GM12875 (cell line): ENCODE results near the gene PDE8A.

Source experiments
- H3K4me3 ChIP-seq: one replicate; pipeline ENCODE4 v1.5.1; 2011; ENCODE audit warnings: low read depth, low read length, control low read depth
- TF ChIP-seq, protein P1 (sequence below): IDR thresholded peaks from 2 replicates; pipeline ENCODE4 v1.5.1; 2011; ENCODE audit warnings: low read depth, mild to moderate bottlenecking, control low read depth, inconsistent platforms, low read length, moderate library complexity, borderline replicate concordance; ENCODE audit not compliant: insufficient read depth

Gene PDE8A

DNA sequence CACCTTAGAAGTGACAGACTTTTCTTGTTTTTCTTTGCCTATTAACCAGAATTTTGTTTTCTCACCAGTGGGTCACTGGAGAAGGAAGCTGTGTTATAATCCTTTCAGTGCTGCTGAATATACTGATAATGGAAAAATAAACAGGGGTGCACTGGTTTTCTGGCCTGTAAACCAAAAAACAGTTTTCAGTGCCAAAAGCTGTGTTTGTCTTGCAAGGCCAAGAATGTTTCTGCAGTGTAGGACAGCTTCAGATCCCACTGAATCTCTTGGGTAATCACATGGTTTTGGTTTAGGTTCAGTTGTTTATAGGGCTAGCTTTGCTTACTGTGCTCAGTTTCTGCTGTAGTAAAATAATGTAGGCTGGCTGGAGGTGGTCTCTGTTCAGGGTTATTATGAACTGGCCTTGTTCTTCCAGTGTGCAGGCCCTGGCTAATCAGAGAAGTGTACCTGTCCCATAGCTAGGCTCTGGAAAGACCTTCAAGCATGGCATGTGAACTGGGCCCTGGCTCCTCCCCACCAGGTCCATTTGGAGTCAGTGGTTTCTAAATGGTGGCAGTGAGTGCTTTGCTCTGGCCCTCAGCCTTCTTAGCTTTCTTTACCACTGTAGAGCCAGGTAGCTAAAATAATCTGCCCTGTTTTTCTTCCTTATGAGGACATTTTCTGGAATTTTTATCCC lies 18.7 kb downstream of the PDE8A start:
- H3K4me3 ChIP-seq: no peak overlapping the region
- TF ChIP-seq, protein P1, sequence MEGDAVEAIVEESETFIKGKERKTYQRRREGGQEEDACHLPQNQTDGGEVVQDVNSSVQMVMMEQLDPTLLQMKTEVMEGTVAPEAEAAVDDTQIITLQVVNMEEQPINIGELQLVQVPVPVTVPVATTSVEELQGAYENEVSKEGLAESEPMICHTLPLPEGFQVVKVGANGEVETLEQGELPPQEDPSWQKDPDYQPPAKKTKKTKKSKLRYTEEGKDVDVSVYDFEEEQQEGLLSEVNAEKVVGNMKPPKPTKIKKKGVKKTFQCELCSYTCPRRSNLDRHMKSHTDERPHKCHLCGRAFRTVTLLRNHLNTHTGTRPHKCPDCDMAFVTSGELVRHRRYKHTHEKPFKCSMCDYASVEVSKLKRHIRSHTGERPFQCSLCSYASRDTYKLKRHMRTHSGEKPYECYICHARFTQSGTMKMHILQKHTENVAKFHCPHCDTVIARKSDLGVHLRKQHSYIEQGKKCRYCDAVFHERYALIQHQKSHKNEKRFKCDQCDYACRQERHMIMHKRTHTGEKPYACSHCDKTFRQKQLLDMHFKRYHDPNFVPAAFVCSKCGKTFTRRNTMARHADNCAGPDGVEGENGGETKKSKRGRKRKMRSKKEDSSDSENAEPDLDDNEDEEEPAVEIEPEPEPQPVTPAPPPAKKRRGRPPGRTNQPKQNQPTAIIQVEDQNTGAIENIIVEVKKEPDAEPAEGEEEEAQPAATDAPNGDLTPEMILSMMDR: no peak

DNA sequence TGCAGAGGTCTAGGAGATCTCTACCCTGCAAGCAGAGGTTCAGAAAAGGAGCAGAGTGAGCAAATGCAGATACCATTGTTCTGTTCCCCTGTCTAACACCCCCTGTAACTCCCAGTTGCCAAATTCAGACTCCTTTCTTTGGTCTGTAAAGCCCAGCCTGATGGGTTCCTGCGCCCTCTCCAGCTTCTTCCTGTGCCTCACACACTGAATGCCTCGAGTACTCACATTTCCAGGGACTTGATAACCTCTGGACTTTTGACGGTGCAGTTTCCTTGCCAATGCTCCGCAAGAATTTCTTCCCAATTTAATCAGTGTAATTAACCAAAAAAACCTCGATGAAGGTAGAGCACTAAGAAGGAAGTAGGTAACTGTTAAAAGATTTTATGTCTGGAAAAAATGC lies 19.3 kb downstream of the PDE8A start:
- H3K4me3 ChIP-seq: no peak overlapping the region
- TF ChIP-seq, protein P1: no peak

DNA sequence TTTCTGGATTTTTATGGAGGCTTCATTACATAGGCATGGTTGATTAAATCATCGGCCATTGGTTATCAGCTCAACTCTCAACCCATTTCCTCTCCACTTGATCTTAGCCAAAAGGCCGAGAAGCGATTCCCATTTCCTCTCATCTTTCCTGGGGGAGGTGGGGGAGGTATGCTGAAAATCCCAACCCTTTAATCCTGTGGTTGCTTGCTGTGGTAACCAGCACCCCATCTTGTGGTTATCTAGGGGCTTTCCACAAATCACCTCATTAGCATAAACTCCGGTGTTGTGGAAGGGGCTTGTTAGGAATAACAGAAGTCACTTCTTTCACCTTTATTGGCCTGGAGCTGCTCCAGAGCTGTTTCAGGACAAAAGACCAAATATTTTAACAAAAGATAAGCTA lies 20.9 kb downstream of the PDE8A start:
- TF ChIP-seq, protein P1: no peak
- H3K4me3 ChIP-seq: no peak overlapping the region

DNA sequence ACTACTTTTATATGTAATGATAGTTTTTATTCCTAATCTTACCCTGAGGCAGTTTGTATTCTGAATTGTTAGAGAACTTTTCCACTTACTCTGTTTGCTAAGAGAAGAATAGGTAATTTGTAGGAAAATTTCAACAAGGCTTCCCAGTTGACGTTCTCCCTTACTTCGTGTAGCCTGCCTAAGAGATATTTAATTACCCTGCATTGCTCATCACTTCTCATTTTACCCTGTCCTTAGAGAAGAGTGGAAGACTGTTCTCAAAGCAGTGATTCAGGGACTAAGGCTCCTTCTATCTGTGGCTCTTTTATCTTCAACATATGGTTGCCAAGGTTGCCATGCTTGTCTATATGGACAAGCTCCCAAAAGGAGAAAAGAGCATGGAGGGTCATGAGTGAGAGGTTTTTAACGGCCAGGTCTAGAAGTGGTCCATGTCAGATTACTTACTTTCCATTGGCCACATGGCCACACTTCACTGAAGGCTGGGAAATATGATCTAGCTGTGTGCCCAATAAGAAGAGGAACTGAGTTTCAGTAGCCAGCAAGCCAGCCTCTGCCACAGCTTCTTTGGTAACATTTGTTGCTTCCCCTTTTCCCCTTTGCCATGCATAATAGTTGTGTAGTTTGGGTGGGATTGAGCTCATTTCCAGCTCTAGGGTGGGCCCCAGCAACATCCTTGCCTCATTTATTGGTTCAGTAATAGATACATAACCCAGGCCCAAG lies 22.1 kb downstream of the PDE8A start:
- H3K4me3 ChIP-seq: no peak overlapping the region
- TF ChIP-seq, protein P1: no peak

DNA sequence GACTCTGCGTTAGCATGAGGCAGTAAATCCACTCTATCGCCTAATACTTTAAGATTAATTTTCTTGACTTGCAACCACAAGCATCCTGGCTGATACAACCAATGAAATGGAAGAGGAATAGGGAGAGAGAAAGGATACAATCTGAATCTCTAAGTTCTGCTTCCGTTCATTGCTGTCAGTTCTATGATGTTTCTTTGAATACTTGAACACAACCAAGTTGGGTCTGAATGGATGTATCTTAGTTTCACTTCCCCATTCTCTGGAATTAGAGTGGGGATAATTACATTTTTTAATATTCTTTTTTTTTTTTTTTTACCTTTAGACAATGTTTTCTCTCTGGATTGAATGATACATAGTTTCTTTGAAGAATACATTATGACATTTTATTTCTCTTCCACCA lies 22.9 kb downstream of the PDE8A start:
- H3K4me3 ChIP-seq: no peak overlapping the region
- TF ChIP-seq, protein P1: no peak

DNA sequence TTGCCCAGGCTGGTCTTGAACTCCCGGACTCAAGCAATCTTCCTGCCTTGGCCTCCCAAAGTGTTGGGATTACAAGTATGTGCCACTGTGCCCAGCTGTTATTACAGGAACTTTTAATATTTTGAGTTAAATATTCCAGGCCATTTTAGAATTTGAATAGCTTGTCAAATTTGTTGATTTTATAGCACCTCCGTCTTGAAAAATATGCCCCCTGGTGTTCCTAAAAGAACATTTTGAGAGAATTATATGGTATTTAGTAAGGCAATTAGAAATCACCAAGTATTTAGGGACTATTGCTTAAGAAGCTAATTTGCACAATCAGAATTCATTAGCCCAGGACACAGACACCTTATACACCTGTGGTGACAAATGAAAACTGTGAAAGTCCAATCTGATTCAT lies 23.7 kb downstream of the PDE8A start:
- no peak overlapping the region for H3K4me3 ChIP-seq
- TF ChIP-seq, protein P1: no peak

DNA sequence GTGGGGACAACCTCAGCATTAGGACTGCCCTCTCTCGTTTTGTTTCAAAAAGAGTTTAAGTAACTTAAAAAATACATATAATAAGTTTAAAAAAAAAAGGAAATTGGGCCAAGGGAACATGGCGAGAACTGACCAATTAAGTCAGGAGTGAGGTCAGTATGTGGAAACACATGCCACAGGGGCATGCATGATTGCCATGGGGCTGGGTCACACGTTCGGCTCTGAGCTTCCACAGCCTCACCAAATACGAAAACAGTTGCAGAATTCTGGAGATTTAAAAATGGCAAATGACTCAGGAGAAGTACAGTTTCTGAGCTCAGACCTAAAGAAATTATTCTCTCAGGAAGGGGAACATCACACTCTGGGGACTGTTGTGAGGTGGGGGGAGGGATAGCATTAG lies 24.1 kb downstream of the PDE8A start:
- H3K4me3 ChIP-seq: no peak overlapping the region
- TF ChIP-seq, protein P1: no peak
